H1 (cell line): ENCODE data around the gene ZNF419. TPM values are rescaled to one million over a fixed set of nuclear protein-coding genes. Genes with fewer than 3 reads are reported as not detected.

Experiments
- KDM1A ChIP-seq: fragments of 200-600, 300-600 bp; sonication (generic); IDR thresholded peaks from 2 replicates; pipeline ENCODE4 v1.7.1; 2016; ENCODE audit warnings: mild to moderate bottlenecking, low read length, borderline replicate concordance
- TEAD4 ChIP-seq: IDR thresholded peaks from 2 replicates; pipeline ENCODE4 v1.6.1; 2012; ENCODE audit warnings: low read depth, low read length, inconsistent platforms, mixed read lengths
- polyA plus RNA-seq, 7 experiments: library from polyadenylated mRNA; depleted of rRNA in 3 of 7; stranded (reverse) in 5 of 7; unstranded in 2 of 7; fragments of >200 nt in 5 of 7; fragments of 200-250 nt in 2 of 7; gene quantifications; 1 replicate in 5 of 7; 2 replicates in 1 of 7; 4 replicates in 1 of 7; pipeline versions ENCODE4 v1.2.1 to v1.2.3, GENCODE V29; 2011 to 2013; ENCODE audit warnings: missing spikeins in 2 of 7, mixed read lengths in 2 of 7
- total RNA-seq: library from RNA; stranded (reverse); fragmentation: NEBNext Ultra II Directional; extraction: Animal tissue kit (Norgen Biotek cat#: 25700); gene quantifications from 2 replicates; pipeline ENCODE4 v1.2.1, GENCODE V29; 2021

ZNF419 gene
- total and polyA plus RNA-seq, 2 of the 8 experiments (the other 6 are each of a cell fraction or from before 2014, with no cell fraction given), result 5.8 to 11.9 TPM

- no peak for TF ChIP-seq KDM1A
- TF ChIP-seq TEAD4, result no peak
These were observed 23.9 kb downstream of the ZNF419 start (continued) for GRCh38 chr19:57511484-57511883.
